Renal cortex interstitium (tissue), 11 donors: ENCODE measurements around the gene TPRX1. TPM values are rescaled to one million over a fixed set of nuclear protein-coding genes. Genes with fewer than 3 reads are reported as not detected.
"Not testable (repeated sequence)": the region's sequence is repeated elsewhere in the genome, so short reads cannot be mapped to it uniquely, and the experiment has no call there.

Experiments
- DNase-seq, 11 donors: peaks; one replicate each; pipeline ENCODE4 v3.0.0-alpha.2; 2013; ENCODE audit warnings: low read depth in 9 of 11, low spot score in 4 of 11; ENCODE audit errors: extremely low read depth in 1 of 11
- polyA plus RNA-seq, 3 donors: library from polyadenylated mRNA; unstranded; fragments of 120-200 nt; gene quantifications; one replicate each; pipeline ENCODE4 v1.2.1, GENCODE V29; 2013; ENCODE audit not compliant: insufficient read length in 3 of 3

Gene TPRX1
- polyA plus RNA-seq, 3 donors = not detected

GRCh38 chr19:47805313-47805712 lies 962 bp upstream of the TPRX1 start:
- no peak for DNase-seq

- DNase-seq = not testable (repeated sequence)
Measured at GRCh38 chr19:47803671-47804070, 680 bp downstream of the TPRX1 start.

- not testable (repeated sequence) for DNase-seq
Measured at GRCh38 chr19:47803148-47803547, 1.2 kb downstream of the TPRX1 start.

GRCh38 chr19:47802521-47803043 lies 1.8 kb downstream of the TPRX1 start:
- no peak for DNase-seq

- no peak for DNase-seq
Measured at GRCh38 chr19:47801270-47801669, 3.1 kb downstream of the TPRX1 start.

- DNase-seq = no peak
Measured at GRCh38 chr19:47798904-47799266, 5.5 kb downstream of the TPRX1 start.

- DNase-seq = no peak
Measured at GRCh38 chr19:47797996-47798903, 6.1 kb downstream of the TPRX1 start.

GRCh38 chr19:47796785-47797184 lies 7.6 kb downstream of the TPRX1 start:
- no peak for DNase-seq

- no peak for DNase-seq
Measured at GRCh38 chr19:47794526-47794925, 9.8 kb downstream of the TPRX1 start.

- DNase-seq = no peak
Measured at GRCh38 chr19:47792616-47793015, 11.7 kb downstream of the TPRX1 start.

- peak in 1 of 11 donors; percentile 37 for DNase-seq
Measured at GRCh38 chr19:47790398-47790814, 13.9 kb downstream of the TPRX1 start.

GRCh38 chr19:47789811-47790210 lies 14.5 kb downstream of the TPRX1 start:
- DNase-seq = not testable (repeated sequence)

GRCh38 chr19:47787307-47787706 lies 17.0 kb downstream of the TPRX1 start:
- DNase-seq = not testable (repeated sequence)

- no peak for DNase-seq
Measured at GRCh38 chr19:47786566-47786965, 17.8 kb downstream of the TPRX1 start.

GRCh38 chr19:47781590-47782262 lies 22.6 kb downstream of the TPRX1 start:
- DNase-seq = no peak

- no peak for DNase-seq
Measured at GRCh38 chr19:47780215-47780551, 24.2 kb downstream of the TPRX1 start.

- no peak for DNase-seq
Measured at GRCh38 chr19:47779524-47780214, 24.7 kb downstream of the TPRX1 start.

- no peak for DNase-seq
Measured at GRCh38 chr19:47778954-47779351, 25.4 kb downstream of the TPRX1 start.

GRCh38 chr19:47778049-47778953 lies 26.1 kb downstream of the TPRX1 start, which contains the start of gene SELENOW:
TSS of gene SELENOW (plus strand) at chr19:47778703. CDS start at chr19:47778786, 83 bp downstream.
- DNase-seq = peak in 10 of 11 donors; percentile 55 to 84 (median 75)
